Calu3 (cell line): ENCODE data around the gene CD44. TPM values are rescaled to one million over a fixed set of nuclear protein-coding genes. Genes with fewer than 3 reads are reported as not detected.

Experiments used
- BruUV-seq: library from RNA; stranded (reverse); fragments of 400-500 nt; replicated peaks from 2 replicates; lab custom pipeline; 2021; lab: Mats Ljungman, UMichigan
- CTCF ChIA-PET: fragments of 300-600 bp; sonication (Branson Sonifier 250); formaldehyde crosslinking; loops from one replicate; lab custom pipeline; 2022; ENCODE audit warnings: antibody characterized with exemption; lab: Charles Lee
- DNase-seq: peaks from one replicate; pipeline ENCODE4 v3.0.0; 2022
- H3K27ac Mint-ChIP-seq: one replicate; pipeline ENCODE4 v1.8.0; 2022; ENCODE audit warnings: mixed read lengths; ENCODE audit not compliant: unreplicated experiment
- H3K27me3 Mint-ChIP-seq: one replicate; pipeline ENCODE4 v1.8.0; 2022; ENCODE audit warnings: mixed read lengths; ENCODE audit not compliant: unreplicated experiment
- H3K36me3 Mint-ChIP-seq: one replicate; pipeline ENCODE4 v1.8.0; 2022; ENCODE audit warnings: mild to moderate bottlenecking, moderate library complexity, mixed read lengths; ENCODE audit not compliant: insufficient read depth, unreplicated experiment
- H3K4me1 Mint-ChIP-seq: one replicate; pipeline ENCODE4 v1.8.0; 2022; ENCODE audit warnings: mild to moderate bottlenecking, low read depth, mixed read lengths; ENCODE audit not compliant: unreplicated experiment
- H3K4me3 Mint-ChIP-seq: one replicate; pipeline ENCODE4 v1.8.0; 2022; ENCODE audit warnings: mild to moderate bottlenecking, low read depth, moderate library complexity, mixed read lengths; ENCODE audit not compliant: unreplicated experiment
- H3K9me3 Mint-ChIP-seq: one replicate; pipeline ENCODE4 v1.8.0; 2022; ENCODE audit warnings: low read depth, mixed read lengths; ENCODE audit not compliant: unreplicated experiment
- CTCF ChIP-seq: fragments of 200-600 bp; IDR thresholded peaks from one replicate; pipeline ENCODE4 v1.8.0; 2022; ENCODE audit warnings: antibody characterized with exemption; ENCODE audit not compliant: unreplicated experiment
- intact Hi-C: fragments of 100-400 bp; cut with micrococcal nuclease; formaldehyde crosslinking; loops from one replicate; pipeline ENCODE4 v1.10.0; 2022; ENCODE audit not compliant: unreplicated experiment
- total RNA-seq: library from RNA; stranded (reverse); gene quantifications from 2 replicates; pipeline ENCODE4 v1.2.3, GENCODE V29; 2022

CD44 gene
- total RNA-seq, 1 experiment from 2014 or later = 1,189 TPM

DNA sequence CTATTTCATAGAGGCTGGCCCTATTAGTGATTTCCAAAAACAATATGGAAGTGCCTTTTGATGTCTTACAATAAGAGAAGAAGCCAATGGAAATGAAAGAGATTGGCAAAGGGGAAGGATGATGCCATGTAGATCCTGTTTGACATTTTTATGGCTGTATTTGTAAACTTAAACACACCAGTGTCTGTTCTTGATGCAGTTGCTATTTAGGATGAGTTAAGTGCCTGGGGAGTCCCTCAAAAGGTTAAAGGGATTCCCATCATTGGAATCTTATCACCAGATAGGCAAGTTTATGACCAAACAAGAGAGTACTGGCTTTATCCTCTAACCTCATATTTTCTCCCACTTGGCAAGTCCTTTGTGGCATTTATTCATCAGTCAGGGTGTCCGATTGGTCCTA is 91.4 kb downstream of the CD44 start:
- DNase-seq = no peak
- Mint-ChIP-seq H3K9me3 (no peaks in the 10 kb centered on the region), H3K27ac (peak overlapping the region; percentile 48), H3K36me3 (peaks cover 66% of the 10 kb centered on the region), H3K27me3 (no peaks in the 10 kb centered on the region), H3K4me1 (peaks cover 46% of the 10 kb centered on the region), H3K4me3 (no peak overlapping the region)
- CTCF ChIA-PET = no interaction called here
- no peak for TF ChIP-seq CTCF
- intact Hi-C loops = loop anchor here (10.0 kb wide), 2 partner anchors 164 to 1574 kb away; no protein-coding TSS in a partner anchor
- no TSS peak for BruUV-seq

DNA sequence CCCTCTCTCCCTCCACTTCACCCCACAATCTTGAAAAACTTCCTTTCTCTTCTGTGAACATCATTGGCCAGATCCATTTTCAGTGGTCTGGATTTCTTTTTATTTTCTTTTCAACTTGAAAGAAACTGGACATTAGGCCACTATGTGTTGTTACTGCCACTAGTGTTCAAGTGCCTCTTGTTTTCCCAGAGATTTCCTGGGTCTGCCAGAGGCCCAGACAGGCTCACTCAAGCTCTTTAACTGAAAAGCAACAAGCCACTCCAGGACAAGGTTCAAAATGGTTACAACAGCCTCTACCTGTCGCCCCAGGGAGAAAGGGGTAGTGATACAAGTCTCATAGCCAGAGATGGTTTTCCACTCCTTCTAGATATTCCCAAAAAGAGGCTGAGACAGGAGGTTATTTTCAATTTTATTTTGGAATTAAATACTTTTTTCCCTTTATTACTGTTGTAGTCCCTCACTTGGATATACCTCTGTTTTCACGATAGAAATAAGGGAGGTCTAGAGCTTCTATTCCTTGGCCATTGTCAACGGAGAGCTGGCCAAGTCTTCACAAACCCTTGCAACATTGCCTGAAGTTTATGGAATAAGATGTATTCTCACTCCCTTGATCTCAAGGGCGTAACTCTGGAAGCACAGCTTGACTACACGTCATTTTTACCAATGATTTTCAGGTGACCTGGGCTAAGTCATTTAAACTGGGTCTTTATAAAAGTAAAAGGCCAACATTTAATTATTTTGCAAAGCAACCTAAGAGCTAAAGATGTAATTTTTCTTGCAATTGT is 92.3 kb downstream of the CD44 start:
- intact Hi-C loops = loop anchor here (10.0 kb wide), 2 partner anchors 164 to 1574 kb away; no protein-coding TSS in a partner anchor
- H3K4me1 Mint-ChIP-seq = peaks cover 55% of the 10 kb centered on the region
- H3K27ac Mint-ChIP-seq = peak overlapping the region; percentile 48
- no peaks in the 10 kb centered on the region for H3K9me3 Mint-ChIP-seq
- TF ChIP-seq CTCF = no peak
- no peak overlapping the region for H3K4me3 Mint-ChIP-seq
- no peak for DNase-seq
- peaks cover 64% of the 10 kb centered on the region for H3K36me3 Mint-ChIP-seq
- CTCF ChIA-PET = interaction anchor here (0.7 kb wide), 1 partner anchor 164 kb away, joined by 3 read pairs; no protein-coding TSS in a partner anchor
- no TSS peak for BruUV-seq
- H3K27me3 Mint-ChIP-seq = no peaks in the 10 kb centered on the region

GRCh38 chr11:35232891-35233330 is 93.9 kb downstream of the CD44 start:
- Mint-ChIP-seq H3K27ac (peak overlapping the region; percentile 48), H3K4me3 (no peak overlapping the region), H3K36me3 (peaks cover 51% of the 10 kb centered on the region), H3K4me1 (peaks cover 66% of the 10 kb centered on the region), H3K27me3 (no peaks in the 10 kb centered on the region), H3K9me3 (no peaks in the 10 kb centered on the region)
- DNase-seq = no peak
- BruUV-seq = no TSS peak
- TF ChIP-seq CTCF = no peak
- CTCF ChIA-PET = no interaction called here
- intact Hi-C loops = loop anchor here (10.0 kb wide), 2 partner anchors 162 to 1572 kb away; no protein-coding TSS in a partner anchor

GRCh38 chr11:35233518-35233917 is 94.5 kb downstream of the CD44 start:
- TF ChIP-seq CTCF = no peak
- no TSS peak for BruUV-seq
- Mint-ChIP-seq H3K27ac (peak overlapping the region; percentile 48), H3K4me3 (no peak overlapping the region), H3K4me1 (peaks cover 69% of the 10 kb centered on the region), H3K9me3 (no peaks in the 10 kb centered on the region), H3K27me3 (no peaks in the 10 kb centered on the region), H3K36me3 (peaks cover 51% of the 10 kb centered on the region)
- no peak for DNase-seq
- CTCF ChIA-PET = interaction anchor here (0.7 kb wide), 1 partner anchor 245 kb away, joined by 3 read pairs; no protein-coding TSS in a partner anchor
- intact Hi-C loops = loop anchor here (10.0 kb wide), 2 partner anchors 161 to 1571 kb away; no protein-coding TSS in a partner anchor
